ENCODE results near the gene RNF157.

DNA sequence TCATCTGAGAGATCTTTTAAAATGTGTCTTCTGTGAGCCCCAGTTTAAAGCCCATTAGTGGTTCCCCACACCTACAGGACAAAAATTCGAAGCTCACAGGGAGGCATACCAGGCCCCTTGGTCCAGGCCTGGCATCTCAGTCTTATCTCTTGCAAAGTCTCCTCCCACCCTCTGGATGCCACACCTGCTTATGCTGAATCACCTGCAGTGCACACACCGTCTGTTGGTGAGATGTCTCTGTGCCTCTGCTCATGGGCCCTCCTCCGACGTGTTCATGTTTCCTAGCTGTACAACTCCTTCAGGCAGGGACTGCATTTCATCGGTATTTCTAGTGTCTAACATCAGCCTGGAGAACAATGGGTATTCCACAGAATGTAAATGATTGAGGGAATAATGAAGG lies 41.6 kb downstream of the RNF157 start:
- TF ChIP-seq POLR2A (IDR thresholded peaks at IDR 0.05) (no peak), EP300 (IDR thresholded peaks at IDR 0.05) (no peak)
- TF ChIP-seq, protein P1, sequence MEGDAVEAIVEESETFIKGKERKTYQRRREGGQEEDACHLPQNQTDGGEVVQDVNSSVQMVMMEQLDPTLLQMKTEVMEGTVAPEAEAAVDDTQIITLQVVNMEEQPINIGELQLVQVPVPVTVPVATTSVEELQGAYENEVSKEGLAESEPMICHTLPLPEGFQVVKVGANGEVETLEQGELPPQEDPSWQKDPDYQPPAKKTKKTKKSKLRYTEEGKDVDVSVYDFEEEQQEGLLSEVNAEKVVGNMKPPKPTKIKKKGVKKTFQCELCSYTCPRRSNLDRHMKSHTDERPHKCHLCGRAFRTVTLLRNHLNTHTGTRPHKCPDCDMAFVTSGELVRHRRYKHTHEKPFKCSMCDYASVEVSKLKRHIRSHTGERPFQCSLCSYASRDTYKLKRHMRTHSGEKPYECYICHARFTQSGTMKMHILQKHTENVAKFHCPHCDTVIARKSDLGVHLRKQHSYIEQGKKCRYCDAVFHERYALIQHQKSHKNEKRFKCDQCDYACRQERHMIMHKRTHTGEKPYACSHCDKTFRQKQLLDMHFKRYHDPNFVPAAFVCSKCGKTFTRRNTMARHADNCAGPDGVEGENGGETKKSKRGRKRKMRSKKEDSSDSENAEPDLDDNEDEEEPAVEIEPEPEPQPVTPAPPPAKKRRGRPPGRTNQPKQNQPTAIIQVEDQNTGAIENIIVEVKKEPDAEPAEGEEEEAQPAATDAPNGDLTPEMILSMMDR (IDR thresholded peaks at IDR 0.05), result no peak

All from ovary (tissue), 3 donors.